Measurements from ENCODE around the gene PIGV. TPM values are rescaled to one million over a fixed set of nuclear protein-coding genes. Genes with fewer than 3 reads are reported as not detected.
"Not testable (repeated sequence)": the region's sequence is repeated elsewhere in the genome, so short reads cannot be mapped to it uniquely, and the experiment has no call there.

The PIGV gene
- total RNA-seq, 3 donors from 2014 or later = 8.4 to 11.2 (median 10.4) TPM

GRCh38 chr1:26827663-26828062 is 39.9 kb downstream of the PIGV start:
- H3K4me3 Mint-ChIP-seq = peak overlapping the region; percentile 90
- no peaks in the 10 kb centered on the region for H3K9me3 Mint-ChIP-seq
- DNase-seq (no peak), ATAC-seq (no peak)
- H3K4me1 Mint-ChIP-seq (ENCODE audit: low read depth) = peaks cover 71% of the 10 kb centered on the region
- H3K27me3 Mint-ChIP-seq (ENCODE audit: low read depth) = no peaks in the 10 kb centered on the region
- peaks cover 21% of the 10 kb centered on the region for H3K36me3 Mint-ChIP-seq (ENCODE audit: insufficient read depth)

- H3K9me3 Mint-ChIP-seq = no peaks in the 10 kb centered on the region
- ATAC-seq (peak in 1 of 2 donors; percentile 19), DNase-seq (peak; percentile 30)
- H3K27me3 Mint-ChIP-seq (ENCODE audit: low read depth) = no peaks in the 10 kb centered on the region
- H3K4me1 Mint-ChIP-seq (ENCODE audit: low read depth) = peaks cover 73% of the 10 kb centered on the region
- H3K4me3 Mint-ChIP-seq = peak overlapping the region; percentile 90
- H3K36me3 Mint-ChIP-seq (ENCODE audit: insufficient read depth) = peaks cover 26% of the 10 kb centered on the region
These were observed 40.8 kb downstream of the PIGV start for GRCh38 chr1:26828411-26828991.

GRCh38 chr1:26829184-26829911 is 41.6 kb downstream of the PIGV start:
- Mint-ChIP-seq H3K27me3 (ENCODE audit: low read depth) (no peaks in the 10 kb centered on the region), H3K36me3 (ENCODE audit: insufficient read depth) (peaks cover 32% of the 10 kb centered on the region), H3K4me1 (ENCODE audit: low read depth) (peaks cover 81% of the 10 kb centered on the region), H3K4me3 (peak overlapping the region; percentile 90), H3K9me3 (no peaks in the 10 kb centered on the region)
- ATAC-seq = no peak
- no peak for DNase-seq

GRCh38 chr1:26831059-26831458 is 43.3 kb downstream of the PIGV start:
- peaks cover 41% of the 10 kb centered on the region for H3K36me3 Mint-ChIP-seq (ENCODE audit: insufficient read depth)
- peak overlapping the region; percentile 6 for H3K4me3 Mint-ChIP-seq
- no peak for ATAC-seq
- H3K4me1 Mint-ChIP-seq (ENCODE audit: low read depth) = peaks cover 76% of the 10 kb centered on the region
- no peaks in the 10 kb centered on the region for H3K27me3 Mint-ChIP-seq (ENCODE audit: low read depth)
- no peaks in the 10 kb centered on the region for H3K9me3 Mint-ChIP-seq
- no peak for DNase-seq

- no peak for ATAC-seq
These were observed 43.9 kb downstream of the PIGV start for GRCh38 chr1:26831546-26832248.

GRCh38 chr1:26832249-26832960 is 44.7 kb downstream of the PIGV start:
- no peaks in the 10 kb centered on the region for H3K9me3 Mint-ChIP-seq
- ATAC-seq = no peak
- H3K27me3 Mint-ChIP-seq (ENCODE audit: low read depth) = no peaks in the 10 kb centered on the region
- peak overlapping the region; percentile 52 for H3K4me3 Mint-ChIP-seq
- H3K4me1 Mint-ChIP-seq (ENCODE audit: low read depth) = peaks cover 71% of the 10 kb centered on the region
- H3K36me3 Mint-ChIP-seq (ENCODE audit: insufficient read depth) = peaks cover 43% of the 10 kb centered on the region
- no peak for DNase-seq

More at GRCh38 chr1:26831546-26832248, 43.9 kb downstream of the PIGV start:
- Mint-ChIP-seq H3K4me1 (ENCODE audit: low read depth) (peaks cover 73% of the 10 kb centered on the region), H3K36me3 (ENCODE audit: insufficient read depth) (peaks cover 43% of the 10 kb centered on the region), H3K9me3 (no peaks in the 10 kb centered on the region), H3K4me3 (peak overlapping the region; percentile 37), H3K27me3 (ENCODE audit: low read depth) (no peaks in the 10 kb centered on the region)
- DNase-seq = no peak

GRCh38 chr1:26833432-26834405 is 46.0 kb downstream of the PIGV start:
- Mint-ChIP-seq H3K4me1 (ENCODE audit: low read depth) (peaks cover 70% of the 10 kb centered on the region), H3K27me3 (ENCODE audit: low read depth) (no peaks in the 10 kb centered on the region), H3K9me3 (no peaks in the 10 kb centered on the region), H3K36me3 (ENCODE audit: insufficient read depth) (peaks cover 47% of the 10 kb centered on the region), H3K4me3 (peak overlapping the region; percentile 52)
- ATAC-seq (peak; percentile 89 to 94), DNase-seq (peak; percentile 82)

GRCh38 chr1:26837665-26838064 is 49.9 kb downstream of the PIGV start:
- not testable (repeated sequence) for DNase-seq; ATAC-seq; H3K27me3 Mint-ChIP-seq (ENCODE audit: low read depth); H3K9me3 Mint-ChIP-seq
- Mint-ChIP-seq H3K4me3 (peak overlapping the region; percentile 11), H3K4me1 (ENCODE audit: low read depth) (peaks cover 44% of the 10 kb centered on the region), H3K36me3 (ENCODE audit: insufficient read depth) (peaks cover 29% of the 10 kb centered on the region)

- H3K27me3 Mint-ChIP-seq (ENCODE audit: low read depth) = no peaks in the 10 kb centered on the region
- ATAC-seq (peak; percentile 97 to 99), DNase-seq (peak; percentile 45)
- H3K9me3 Mint-ChIP-seq = no peaks in the 10 kb centered on the region
- H3K4me1 Mint-ChIP-seq (ENCODE audit: low read depth) = peaks cover 34% of the 10 kb centered on the region
- no peak overlapping the region for H3K4me3 Mint-ChIP-seq
- peaks cover 24% of the 10 kb centered on the region for H3K36me3 Mint-ChIP-seq (ENCODE audit: insufficient read depth)
These were observed 51.0 kb downstream of the PIGV start for GRCh38 chr1:26838474-26839338.

- Mint-ChIP-seq H3K36me3 (ENCODE audit: insufficient read depth) (peaks cover 21% of the 10 kb centered on the region), H3K4me3 (no peak overlapping the region), H3K27me3 (ENCODE audit: low read depth) (no peaks in the 10 kb centered on the region), H3K9me3 (no peaks in the 10 kb centered on the region), H3K4me1 (ENCODE audit: low read depth) (peaks cover 27% of the 10 kb centered on the region)
- ATAC-seq = peak; percentile 8 to 12
- DNase-seq = no peak
These were observed 51.6 kb downstream of the PIGV start for GRCh38 chr1:26839339-26839722.

- Mint-ChIP-seq H3K4me1 (ENCODE audit: low read depth) (peaks cover 23% of the 10 kb centered on the region), H3K4me3 (no peak overlapping the region), H3K27me3 (ENCODE audit: low read depth) (no peaks in the 10 kb centered on the region), H3K36me3 (ENCODE audit: insufficient read depth) (peaks cover 20% of the 10 kb centered on the region), H3K9me3 (no peaks in the 10 kb centered on the region)
- DNase-seq = no peak
- no peak for ATAC-seq
These were observed 52.0 kb downstream of the PIGV start for GRCh38 chr1:26839779-26840178.

GRCh38 chr1:26844424-26845196 is 56.9 kb downstream of the PIGV start:
- peaks cover 2% of the 10 kb centered on the region for H3K4me1 Mint-ChIP-seq (ENCODE audit: low read depth)
- no peaks in the 10 kb centered on the region for H3K27me3 Mint-ChIP-seq (ENCODE audit: low read depth)
- H3K36me3 Mint-ChIP-seq (ENCODE audit: insufficient read depth) = peaks cover 21% of the 10 kb centered on the region
- no peak for ATAC-seq
- H3K9me3 Mint-ChIP-seq = no peaks in the 10 kb centered on the region
- no peak overlapping the region for H3K4me3 Mint-ChIP-seq
- no peak for DNase-seq
